Heart left ventricle (tissue), 16 donors: ENCODE results near the gene FAM117B. TPM values are rescaled to one million over a fixed set of nuclear protein-coding genes. Genes with fewer than 3 reads are reported as not detected.

Experiments
- ATAC-seq, 4 donors: fragments of 200-7000 bp; cut with Tn5 transposase; one replicate each; pipeline ENCODE4 v1.9.1; 2020 to 2022; ENCODE audit warnings: moderate library complexity in 4 of 4, mild to moderate bottlenecking in 3 of 4, moderate number of reproducible peaks in 1 of 4
- DNase-seq, 5 donors: peaks; one replicate each; pipeline ENCODE4 v3.0.0-alpha.2; 2020
- H3K27ac ChIP-seq, 12 donors: fragments of 200-600 bp; sonication (generic) in 4 of 12; one replicate each; pipeline versions ENCODE4 v1.5.0 to v1.8.0; 2016 to 2022; ENCODE audit warnings: mild to moderate bottlenecking in 2 of 12
- H3K27me3 ChIP-seq, 9 donors: fragments of 200-600 bp; sonication (generic) in 2 of 9; one replicate each; pipeline versions ENCODE4 v1.5.1 to v1.8.0; 2016 to 2022; ENCODE audit warnings: mild to moderate bottlenecking in 3 of 9
- H3K36me3 ChIP-seq, 9 donors: fragments of 200-600 bp; sonication (generic) in 2 of 9; one replicate each; pipeline versions ENCODE4 v1.5.0 to v1.8.0; 2018 to 2022; ENCODE audit warnings: mild to moderate bottlenecking in 2 of 9
- H3K4me1 ChIP-seq, 12 donors: fragments of 200-600 bp; sonication (generic) in 4 of 12; one replicate each; pipeline versions ENCODE4 v1.5.0 to v1.8.0; 2016 to 2022; ENCODE audit warnings: mild to moderate bottlenecking in 3 of 12
- H3K4me3 ChIP-seq, 12 donors: fragments of 200-600 bp; sonication (generic) in 4 of 12; one replicate each; pipeline versions ENCODE4 v1.5.0 to v1.8.0; 2017 to 2022; ENCODE audit warnings: mild to moderate bottlenecking in 9 of 12, moderate library complexity in 4 of 12
- H3K9me3 ChIP-seq, 12 donors: fragments of 200-600 bp; sonication (generic) in 4 of 12; one replicate each; pipeline versions ENCODE4 v1.5.0 to v1.8.0; 2016 to 2022; ENCODE audit warnings: mild to moderate bottlenecking in 1 of 12
- CTCF ChIP-seq, 12 donors: fragments of 200-600 bp; sonication (generic) in 4 of 12; IDR thresholded peaks; one replicate each; pipeline versions ENCODE4 v1.5.0 to v1.8.0; 2018 to 2022; ENCODE audit warnings: antibody characterized with exemption in 12 of 12, mild to moderate bottlenecking in 5 of 12
- POLR2A ChIP-seq, 2 donors: fragments of 450-650 bp; IDR thresholded peaks; one replicate each; pipeline ENCODE4 v1.6.1; 2017; ENCODE audit warnings: antibody characterized with exemption in 2 of 2, mild to moderate bottlenecking in 2 of 2, moderate library complexity in 2 of 2
- WGBS, 4 donors: extraction: QIAGEN DNeasy Blood & Tissue Kit in 2 of 4; methylation state at CpG; one replicate each; pipeline versions ENCODE4 v1.1.5 to v1.1.7; 2013 to 2018; 5-methylcytosine and 5-hydroxymethylcytosine counted together
- intact Hi-C, 10 donors: fragments of 100-400 bp; cut with DNase I; formaldehyde crosslinking; loops; one replicate each; pipeline versions ENCODE4 v1.11.1 to v1.14.2; 2022
- polyA plus RNA-seq, 2 donors: library from polyadenylated mRNA; stranded (reverse); fragments of 200-250 nt; gene quantifications; one replicate each; pipeline ENCODE4 v1.2.3, GENCODE V29; 2013
- total RNA-seq, 9 donors: library from RNA; depleted of rRNA in 2 of 9; stranded (reverse); fragments of >200 nt in 2 of 9; fragmentation: NEBNext Ultra II Directional in 3 of 9; extraction: Animal tissue kit (Norgen Biotek cat#: 25700) in 3 of 9; gene quantifications; one replicate each; pipeline versions ENCODE4 v1.1.0 to v1.2.4, GENCODE V29; 2016 to 2023
- donor health status: ischemic (EF 13 %, LVEDD 7.1; RV severe dilation, severe dysfunction).
- donor health status: healthy with polysubstance abuse.
- donor health status: DM: no; HTN: yes; CAD: no.
- donor health status: DM: no; HTN: no; CAD: no.
- donor health status: ischemic (EF 25% LVEDD 6.9; RV normal size, moderate dysfunction).
- donor health status: ischemic (EF 25% LVEDD 5.7; RV mildly dilated, moderate dysfunction).
- donor health status: healthy.
- donor health status: DM: yes; HTN: yes; CAD: no.
- donor health status: ischemic (EF 35%, LVEDD 5.7; RV mildly dilated, moderate dysfunction).
- donor health status: nonischemic (EF 11% LVEDD 7.7; RV severe dilation, severe dysfunction).
- donor health status: DM: yes; HTN: yes; CAD: no.
- donor health status: PGD.
- donor health status: ischemic (EF 29% LVEDD 5.4; RV normal size, mild dysfunction).
- donor health status: nonischemic (EF 23%, LVEDD 6.1; RV moderate dilation, normal function).

The FAM117B gene
- total and polyA plus RNA-seq, 11 donors = 0.68 to 6.1 (median 2.1) TPM

- ATAC-seq (no peak), DNase-seq (no peak)
- 99 to 100% (median 100%) methylated on average over 1 of the region's 1 CpG for WGBS, 4 donors
- peaks cover 0 to 15% (median 0%) of the 10 kb centered on the region in 9 donors for H3K36me3 ChIP-seq
- no peaks in the 10 kb centered on the region for H3K27me3 ChIP-seq
- peaks cover 0 to 13% (median 0%) of the 10 kb centered on the region in 12 donors for H3K9me3 ChIP-seq
- peaks cover 0 to 19% (median 10%) of the 10 kb centered on the region in 12 donors for H3K4me1 ChIP-seq
- intact Hi-C loops = no loop called here
- H3K4me3 ChIP-seq = no peak overlapping the region
- TF ChIP-seq POLR2A (IDR thresholded peaks at IDR 0.05) = no peak
- no peak for TF ChIP-seq CTCF (IDR thresholded peaks at IDR 0.05)
- no peak overlapping the region for H3K27ac ChIP-seq
These were observed 179.5 kb downstream of the FAM117B start for GRCh38 chr2:202814226-202814625.

DNA sequence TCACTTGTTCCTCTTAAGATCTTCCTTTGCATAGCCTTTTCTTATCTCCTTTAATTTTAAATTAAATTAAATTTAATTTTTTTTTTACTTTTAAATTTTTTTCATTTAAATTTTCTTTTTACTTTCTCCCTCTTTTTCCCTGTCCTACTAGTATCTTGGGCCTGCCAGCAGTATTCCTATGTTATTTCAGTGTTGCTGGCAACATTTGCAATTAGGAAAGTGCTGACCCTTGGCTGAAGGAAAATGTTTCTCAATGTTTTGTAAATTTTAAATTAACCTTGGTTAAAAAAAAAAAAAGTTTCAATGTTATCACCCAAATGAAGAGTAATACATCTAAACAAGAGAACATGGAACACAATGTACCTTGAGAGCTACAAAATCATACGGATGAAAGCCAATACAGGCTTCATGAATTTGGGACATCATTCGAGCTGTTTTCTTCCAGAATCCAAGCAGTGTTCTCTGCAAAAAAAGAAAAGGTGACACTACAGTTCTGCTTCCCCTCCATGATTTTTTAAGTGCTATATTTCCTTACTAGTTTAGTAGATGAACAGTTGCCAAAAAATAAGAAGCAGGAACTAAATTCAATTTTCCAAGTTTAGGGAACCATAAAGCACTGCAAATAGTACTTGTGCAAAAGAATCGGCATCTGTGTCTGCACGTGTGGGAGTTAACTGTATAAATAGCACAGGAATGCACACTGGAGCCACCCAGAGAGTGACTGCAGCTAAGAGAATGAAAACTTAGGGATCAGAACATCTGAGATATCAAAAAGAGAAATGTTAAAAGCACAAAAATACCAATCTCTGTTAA, 181.0 kb downstream of the FAM117B start:
- no peak for DNase-seq
- Histone ChIP-seq H3K27ac (peak overlapping the region in 8 of 12 donors; percentile 12 to 56 (median 42)), H3K9me3 (peaks cover 0 to 6% (median 0%) of the 10 kb centered on the region in 12 donors), H3K4me1 (peaks cover 0 to 19% (median 10%) of the 10 kb centered on the region in 12 donors), H3K27me3 (no peaks in the 10 kb centered on the region), H3K4me3 (peak overlapping the region in 1 of 12 donors; percentile 25), H3K36me3 (peaks cover 0 to 9% (median 0%) of the 10 kb centered on the region in 9 donors)
- peak; percentile 22 to 86 (median 62) for ATAC-seq
- TF ChIP-seq POLR2A (IDR thresholded peaks at IDR 0.05) (no peak), CTCF (IDR thresholded peaks at IDR 0.05) (no peak)
- intact Hi-C loops = no loop called here
- WGBS, 4 donors = 13 to 26% (median 19%) methylated on average over 4 of the region's 4 CpGs

DNA sequence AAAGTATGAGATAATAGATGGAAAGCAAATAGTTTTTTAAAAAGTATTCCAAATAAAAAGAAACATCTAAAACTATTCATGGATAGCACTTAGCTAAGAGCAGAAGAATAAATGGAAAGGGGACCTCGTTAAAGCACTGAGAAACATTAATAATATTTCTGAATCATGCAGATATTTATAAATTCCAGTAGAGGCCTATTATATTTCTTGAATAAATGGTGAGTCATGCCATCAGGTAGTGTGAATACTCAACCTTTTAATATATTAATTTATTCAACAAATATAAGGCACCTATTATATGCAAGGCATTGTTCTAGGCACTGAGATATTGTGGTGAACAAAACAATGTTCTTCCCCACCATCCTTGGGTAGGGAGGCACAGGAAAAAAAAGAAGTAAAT, 183.0 kb downstream of the FAM117B start:
- Histone ChIP-seq H3K4me3 (no peak overlapping the region), H3K36me3 (peaks cover 0 to 9% (median 0%) of the 10 kb centered on the region in 9 donors), H3K27me3 (no peaks in the 10 kb centered on the region), H3K9me3 (no peaks in the 10 kb centered on the region), H3K27ac (no peak overlapping the region), H3K4me1 (peaks cover 0 to 19% (median 10%) of the 10 kb centered on the region in 12 donors)
- no peak for TF ChIP-seq CTCF (IDR thresholded peaks at IDR 0.05)
- TF ChIP-seq POLR2A (IDR thresholded peaks at IDR 0.05) = no peak
- ATAC-seq (no peak), DNase-seq (no peak)
- 86 to 94% (median 91%) methylated on average over 1 of the region's 1 CpG for WGBS, 4 donors
- intact Hi-C loops = no loop called here

DNA sequence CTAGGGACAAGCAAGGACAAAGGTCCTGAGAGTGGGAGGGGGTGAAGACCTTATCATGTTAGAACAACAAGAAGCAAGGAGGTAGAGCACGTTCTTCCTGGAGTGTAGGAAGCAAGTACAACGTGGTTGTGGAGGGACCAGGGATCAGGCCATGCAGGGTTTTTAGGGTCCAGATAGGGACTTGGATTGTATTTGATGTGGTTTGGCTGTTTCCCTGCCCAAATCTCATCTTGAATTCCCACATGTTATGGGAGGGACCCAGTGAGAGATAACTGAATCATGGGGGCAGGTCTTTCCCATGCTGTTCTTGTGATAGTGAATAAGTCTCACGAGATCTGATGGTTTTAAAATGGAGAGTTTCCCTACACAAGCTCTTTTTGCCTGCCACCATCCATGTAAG, 183.6 kb downstream of the FAM117B start:
- intact Hi-C loops = no loop called here
- no peak overlapping the region for H3K27ac ChIP-seq
- H3K36me3 ChIP-seq = peaks cover 0 to 9% (median 0%) of the 10 kb centered on the region in 9 donors
- WGBS, 4 donors = 68 to 77% (median 75%) methylated on average over 3 of the region's 3 CpGs
- H3K27me3 ChIP-seq = no peaks in the 10 kb centered on the region
- peaks cover 0 to 19% (median 10%) of the 10 kb centered on the region in 12 donors for H3K4me1 ChIP-seq
- DNase-seq = no peak
- no peak for ATAC-seq
- no peaks in the 10 kb centered on the region for H3K9me3 ChIP-seq
- no peak overlapping the region for H3K4me3 ChIP-seq
- TF ChIP-seq POLR2A (IDR thresholded peaks at IDR 0.05) = no peak
- TF ChIP-seq CTCF (IDR thresholded peaks at IDR 0.05) = no peak

Other genes starting within 250 kb of the FAM117B start
- 1 to 10 TPM; 4.1 to 9.2 (median 6.1) TPM for gene ICA1L, start 236.8 kb downstream of the FAM117B start, total RNA-seq
- 1 to 10 TPM; 1.5 to 2.1 TPM for gene ICA1L, start 236.8 kb downstream of the FAM117B start, polyA plus RNA-seq